Osteoblast (primary cell): ENCODE data around the gene ZDHHC8. TPM values are rescaled to one million over a fixed set of nuclear protein-coding genes. Genes with fewer than 3 reads are reported as not detected.

Experiments
- DNase-seq: peaks from one replicate; pipeline ENCODE4 v3.0.0; 2011; ENCODE audit warnings: low spot score, mixed read lengths; ENCODE audit not compliant: insufficient read length; ENCODE audit errors: missing footprints
- H2AFZ ChIP-seq: 2 replicates; pipeline ENCODE4 v1.6.0; 2011; ENCODE audit warnings: mild to moderate bottlenecking, low read length
- H3K27ac ChIP-seq: 2 replicates; pipeline ENCODE4 v1.5.1; 2011; ENCODE audit warnings: mild to moderate bottlenecking, low read depth, low read length, moderate library complexity
- H3K27me3 ChIP-seq: 2 replicates; pipeline ENCODE4 v1.6.0; 2012; ENCODE audit warnings: mild to moderate bottlenecking, control low read depth, inconsistent platforms, low read length, moderate library complexity; ENCODE audit not compliant: insufficient read depth
- H3K36me3 ChIP-seq: 2 replicates; pipeline ENCODE4 v1.5.1; 2011; ENCODE audit warnings: mild to moderate bottlenecking, low read length, control low read depth, moderate library complexity; ENCODE audit not compliant: insufficient read depth
- H3K4me1 ChIP-seq: 2 replicates; pipeline ENCODE4 v1.5.1; 2011; ENCODE audit warnings: mild to moderate bottlenecking, low read length, control low read depth, moderate library complexity; ENCODE audit not compliant: insufficient read depth
- H3K4me2 ChIP-seq: 2 replicates; pipeline ENCODE4 v1.6.0; 2011; ENCODE audit warnings: mild to moderate bottlenecking, low read length; ENCODE audit not compliant: insufficient read depth
- H3K4me3 ChIP-seq: fragments of 200-600 bp; sonication (generic); 3 replicates; pipeline ENCODE4 v1.5.1; 2012; ENCODE audit warnings: mild to moderate bottlenecking, low read length, inconsistent platforms; ENCODE audit not compliant: insufficient read depth
- H3K79me2 ChIP-seq: 2 replicates; pipeline ENCODE4 v1.6.0; 2012; ENCODE audit warnings: mild to moderate bottlenecking, low read length, control low read depth, inconsistent platforms; ENCODE audit not compliant: insufficient read depth
- H3K9me3 ChIP-seq: 2 replicates; pipeline ENCODE4 v1.5.1; 2011; ENCODE audit warnings: low read depth, low read length, control low read depth
- H4K20me1 ChIP-seq: 2 replicates; pipeline ENCODE4 v1.6.0; 2012; ENCODE audit warnings: mild to moderate bottlenecking, low read length, control low read depth; ENCODE audit not compliant: insufficient read depth
- CTCF ChIP-seq: IDR thresholded peaks from 2 replicates; pipeline ENCODE4 v1.5.1; 2011; ENCODE audit warnings: mild to moderate bottlenecking, low read depth, low read length, moderate library complexity; ENCODE audit errors: extremely low read depth
- total RNA-seq: library from RNA; depleted of rRNA; stranded (reverse); fragments of >200 nt; gene quantifications from 2 replicates; pipeline ENCODE4 v1.2.3, GENCODE V29; 2012

Gene ZDHHC8
- total RNA-seq, 1 donor, result 9.8 TPM

- Histone ChIP-seq H3K36me3 (peaks cover 75% of the 10 kb centered on the region), H3K27me3 (no peaks in the 10 kb centered on the region), H3K9me3 (no peaks in the 10 kb centered on the region), H3K4me3 (no peak overlapping the region), H3K4me2 (no peak overlapping the region), H3K27ac (no peak overlapping the region), H3K79me2 (peaks cover 55% of the 10 kb centered on the region), H4K20me1 (peaks cover 15% of the 10 kb centered on the region), H3K4me1 (no peaks in the 10 kb centered on the region), H2AFZ (no peak overlapping the region)
- peak; percentile 71 for DNase-seq
- TF ChIP-seq CTCF, result no peak
Measured at GRCh38 chr22:20105456-20106204, 26.0 kb upstream of the ZDHHC8 start.

DNA sequence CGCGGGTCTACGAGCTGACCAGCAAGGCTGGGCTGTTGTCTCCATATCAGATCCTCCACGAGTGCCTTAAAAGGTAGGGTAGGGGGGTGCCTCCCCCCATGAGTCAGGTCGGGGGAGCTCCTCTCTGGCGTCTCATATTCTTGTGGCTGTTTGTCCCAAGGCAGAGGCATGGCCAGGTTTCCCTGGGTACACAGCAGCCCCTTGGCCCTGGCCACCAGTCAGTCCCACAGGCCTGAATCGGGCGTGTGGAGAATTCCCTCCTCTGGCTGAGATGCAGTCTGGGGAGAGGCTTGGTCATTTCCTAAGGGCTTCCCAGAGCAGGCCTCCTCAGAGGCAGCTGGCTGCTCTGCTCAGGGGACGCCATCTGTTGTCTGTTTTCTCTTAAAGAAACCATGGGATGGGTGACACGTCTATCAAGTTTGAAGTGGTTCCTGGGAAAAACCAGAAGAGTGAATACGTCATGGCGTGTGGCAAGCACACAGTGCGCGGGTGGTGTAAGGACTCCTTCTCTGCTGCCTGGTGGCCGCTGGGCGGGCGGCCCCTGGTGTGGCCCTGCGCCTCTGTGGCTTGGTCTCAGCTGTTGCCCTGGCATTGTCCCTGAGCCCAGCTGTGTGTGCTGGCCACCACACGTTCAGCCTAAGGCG is 25.3 kb upstream of the ZDHHC8 start:
- no peak overlapping the region for H3K4me3 ChIP-seq
- no peaks in the 10 kb centered on the region for H3K27me3 ChIP-seq
- H3K79me2 ChIP-seq, result peaks cover 50% of the 10 kb centered on the region
- H3K27ac ChIP-seq, result no peak overlapping the region
- no peaks in the 10 kb centered on the region for H3K9me3 ChIP-seq
- peaks cover 18% of the 10 kb centered on the region for H4K20me1 ChIP-seq
- H3K36me3 ChIP-seq, result peaks cover 77% of the 10 kb centered on the region
- no peak overlapping the region for H3K4me2 ChIP-seq
- H3K4me1 ChIP-seq, result no peaks in the 10 kb centered on the region
- no peak overlapping the region for H2AFZ ChIP-seq
- TF ChIP-seq CTCF, result no peak
- DNase-seq, result peak; percentile 74

DNA sequence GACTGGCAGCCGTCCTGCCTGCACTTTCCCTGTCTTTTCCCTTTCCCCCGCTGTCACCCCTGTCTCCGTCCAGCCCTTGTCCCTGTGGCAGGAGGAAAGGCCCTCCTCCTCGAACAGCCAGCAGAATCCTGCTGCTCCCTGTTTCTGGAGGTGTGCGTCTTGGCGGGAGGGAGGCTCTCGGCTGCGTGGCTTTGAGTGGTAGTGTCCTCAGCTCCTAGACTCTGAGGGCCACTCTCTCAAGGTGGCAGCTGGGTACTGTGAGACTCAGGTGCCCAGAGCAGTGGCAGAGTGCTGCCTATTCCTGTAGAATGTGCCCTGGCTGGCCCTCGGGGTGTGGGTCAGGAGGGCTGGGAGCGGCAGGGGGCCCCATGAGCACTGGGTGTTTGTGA is 24.8 kb upstream of the ZDHHC8 start:
- Histone ChIP-seq H3K4me3 (no peak overlapping the region), H3K79me2 (peaks cover 45% of the 10 kb centered on the region), H4K20me1 (peaks cover 14% of the 10 kb centered on the region), H2AFZ (no peak overlapping the region), H3K27me3 (no peaks in the 10 kb centered on the region), H3K9me3 (no peaks in the 10 kb centered on the region), H3K36me3 (peaks cover 78% of the 10 kb centered on the region), H3K27ac (no peak overlapping the region), H3K4me1 (no peaks in the 10 kb centered on the region), H3K4me2 (no peak overlapping the region)
- peak; percentile 75 for DNase-seq
- TF ChIP-seq CTCF, result no peak

DNA sequence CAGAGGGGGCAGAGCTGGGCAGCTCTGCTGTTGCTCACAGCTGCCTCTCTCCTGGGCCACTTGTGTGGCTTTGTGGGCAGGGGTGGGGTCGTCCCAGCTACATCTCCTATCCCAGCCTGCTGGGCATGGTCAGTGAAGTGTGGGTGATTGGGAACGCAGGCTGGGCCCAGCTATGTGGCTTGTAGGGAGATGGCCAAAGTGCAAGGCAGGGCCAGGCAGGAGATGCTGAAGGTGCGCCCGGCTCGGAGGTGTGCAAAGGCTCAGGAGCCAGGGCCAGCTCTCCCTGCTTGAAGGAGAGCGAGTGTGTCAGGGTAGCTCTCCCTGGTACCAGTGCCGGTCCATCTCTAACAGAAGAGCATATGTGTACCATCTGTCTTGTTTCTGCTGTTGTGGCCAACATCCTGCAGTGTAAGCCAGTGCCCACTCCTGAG is 24.1 kb upstream of the ZDHHC8 start:
- Histone ChIP-seq H3K9me3 (no peaks in the 10 kb centered on the region), H3K79me2 (peaks cover 38% of the 10 kb centered on the region), H3K27ac (no peak overlapping the region), H3K4me2 (no peak overlapping the region), H3K4me3 (no peak overlapping the region), H4K20me1 (peaks cover 9% of the 10 kb centered on the region), H3K4me1 (no peaks in the 10 kb centered on the region), H3K36me3 (peaks cover 80% of the 10 kb centered on the region), H2AFZ (no peak overlapping the region), H3K27me3 (no peaks in the 10 kb centered on the region)
- DNase-seq, result peak; percentile 78
- TF ChIP-seq CTCF, result no peak
